Measurements from ENCODE around the gene ARHGAP18. TPM values are rescaled to one million over a fixed set of nuclear protein-coding genes. Genes with fewer than 3 reads are reported as not detected.
A peak's percentile ranks its signal among the peaks of the same experiment; 100 is the strongest.

The ARHGAP18 gene
- total RNA-seq, 2 experiments from 2014 or later = 7.5 to 8.1 TPM

DNA sequence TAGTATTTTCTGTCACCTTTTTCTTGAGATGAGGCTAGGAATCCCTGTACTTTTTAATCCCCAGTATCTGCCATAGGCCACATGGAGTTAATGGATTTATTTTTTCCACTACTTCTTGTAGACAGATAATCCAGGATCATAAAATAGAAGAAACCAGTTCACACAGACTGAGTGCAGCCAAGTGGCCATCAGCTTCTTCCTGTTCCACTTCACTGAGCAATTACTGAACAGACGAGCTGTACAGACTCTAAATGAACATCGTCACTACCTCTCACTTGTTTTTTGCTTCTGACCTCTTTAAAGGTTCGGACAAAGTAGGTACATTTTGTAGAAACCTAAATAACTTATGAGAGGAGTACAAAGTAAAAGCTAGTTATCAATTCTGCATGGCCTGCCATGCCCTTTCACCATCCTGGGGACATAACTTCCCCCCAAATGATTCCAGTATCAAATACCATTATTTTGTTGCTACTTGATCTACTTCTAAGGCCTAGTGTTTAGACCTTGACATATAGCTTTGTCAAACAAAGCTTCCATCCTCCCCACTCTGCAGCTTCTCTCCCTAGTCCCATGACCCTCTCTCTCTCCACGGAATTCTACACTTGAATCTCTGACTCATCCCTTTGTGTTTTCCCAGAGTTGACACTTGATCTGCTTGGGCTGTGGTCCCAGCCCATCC is 34.4 kb upstream of the ARHGAP18 start:
- ChIA-PET CTCF (interaction anchor here (1.3 to 1.8 kb wide), 3 partner anchors 13 to 142 kb away, joined by 3 to 4 read pairs (median 3); no protein-coding TSS in a partner anchor), POLR2A (no interaction called here)
- Mint-ChIP-seq H3K27ac (no peak overlapping the region), H3K4me3 (no peak overlapping the region), H3K27me3 (no peaks in the 10 kb centered on the region), H3K36me3 (ENCODE audit: low read depth) (peaks cover 2% of the 10 kb centered on the region), H3K9me3 (peaks cover 6% of the 10 kb centered on the region), H3K4me1 (peaks cover 41% of the 10 kb centered on the region)
- DNase-seq = no peak

- Mint-ChIP-seq H3K4me1 (peaks cover 21% of the 10 kb centered on the region), H3K36me3 (ENCODE audit: low read depth) (no peaks in the 10 kb centered on the region), H3K27ac (no peak overlapping the region), H3K9me3 (no peaks in the 10 kb centered on the region), H3K27me3 (no peaks in the 10 kb centered on the region), H3K4me3 (no peak overlapping the region)
- DNase-seq = no peak
- CTCF ChIA-PET = interaction anchor here (1.2 kb wide), 1 partner anchor 9 kb away, joined by 5 read pairs; no protein-coding TSS in a partner anchor
- POLR2A ChIA-PET = no interaction called here
Observed at GRCh38 chr6:129740013-129740412, 30.0 kb upstream of the ARHGAP18 start.

GRCh38 chr6:129736105-129736504 is 26.1 kb upstream of the ARHGAP18 start:
- H3K4me1 Mint-ChIP-seq = peaks cover 7% of the 10 kb centered on the region
- CTCF ChIA-PET = no interaction called here
- no peaks in the 10 kb centered on the region for H3K9me3 Mint-ChIP-seq
- H3K36me3 Mint-ChIP-seq (ENCODE audit: low read depth) = no peaks in the 10 kb centered on the region
- DNase-seq = no peak
- POLR2A ChIA-PET = no interaction called here
- H3K27me3 Mint-ChIP-seq = no peaks in the 10 kb centered on the region
- H3K4me3 Mint-ChIP-seq = no peak overlapping the region
- no peak overlapping the region for H3K27ac Mint-ChIP-seq

GRCh38 chr6:129733290-129733689 is 23.3 kb upstream of the ARHGAP18 start:
- no peak for DNase-seq
- H3K4me3 Mint-ChIP-seq = no peak overlapping the region
- POLR2A ChIA-PET = no interaction called here
- no peaks in the 10 kb centered on the region for H3K9me3 Mint-ChIP-seq
- H3K27ac Mint-ChIP-seq = no peak overlapping the region
- CTCF ChIA-PET = interaction anchor here (1.1 kb wide), 1 partner anchor 9 kb away, joined by 3 read pairs; no protein-coding TSS in a partner anchor
- H3K27me3 Mint-ChIP-seq = no peaks in the 10 kb centered on the region
- H3K4me1 Mint-ChIP-seq = peaks cover 15% of the 10 kb centered on the region
- no peaks in the 10 kb centered on the region for H3K36me3 Mint-ChIP-seq (ENCODE audit: low read depth)

DNA sequence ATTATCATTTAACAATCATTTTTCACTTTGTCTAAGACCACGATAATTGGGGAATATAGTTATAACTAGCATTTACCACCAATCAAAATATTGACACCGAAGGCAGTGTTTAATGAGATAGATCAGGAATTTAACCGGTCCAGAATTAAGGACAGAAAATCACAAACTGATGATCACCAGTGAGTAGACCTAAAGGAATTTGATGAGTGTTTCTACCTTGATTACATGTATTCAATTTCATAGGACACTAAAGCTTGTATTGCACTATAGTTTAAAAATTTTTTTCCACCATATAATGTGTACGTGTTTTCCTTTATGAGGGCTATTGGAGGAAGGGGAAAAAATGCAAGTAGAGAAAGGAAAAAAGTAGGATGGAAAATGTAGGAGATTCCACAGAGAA is 22.6 kb upstream of the ARHGAP18 start:
- H3K4me3 Mint-ChIP-seq = no peak overlapping the region
- no peak overlapping the region for H3K27ac Mint-ChIP-seq
- H3K36me3 Mint-ChIP-seq (ENCODE audit: low read depth) = no peaks in the 10 kb centered on the region
- CTCF ChIA-PET = interaction anchor here (1.1 kb wide), 1 partner anchor 10 kb away, joined by 3 read pairs; no protein-coding TSS in a partner anchor
- no peaks in the 10 kb centered on the region for H3K27me3 Mint-ChIP-seq
- POLR2A ChIA-PET = no interaction called here
- H3K4me1 Mint-ChIP-seq = peaks cover 15% of the 10 kb centered on the region
- no peaks in the 10 kb centered on the region for H3K9me3 Mint-ChIP-seq
- DNase-seq = no peak

DNA sequence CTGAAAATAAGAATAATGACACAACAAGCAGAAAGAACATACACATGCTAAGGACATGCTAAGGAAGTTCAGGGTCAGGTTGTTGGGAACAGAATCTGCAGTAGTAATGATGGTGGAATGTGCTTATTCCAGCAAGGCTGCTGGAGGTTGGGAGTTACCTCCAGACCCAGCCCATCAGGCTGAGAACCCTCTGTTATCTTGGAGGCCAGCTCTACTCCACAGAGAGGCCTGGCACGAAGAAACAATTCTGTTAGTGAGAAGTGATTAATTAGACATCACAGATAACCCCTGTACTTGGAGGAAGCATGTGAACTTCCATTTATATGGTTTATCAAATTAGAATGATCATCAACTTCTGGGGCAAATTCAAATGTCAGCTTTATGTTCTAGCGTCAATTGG is 22.1 kb upstream of the ARHGAP18 start:
- H3K27ac Mint-ChIP-seq = no peak overlapping the region
- peaks cover 15% of the 10 kb centered on the region for H3K4me1 Mint-ChIP-seq
- ChIA-PET POLR2A (no interaction called here), CTCF (interaction anchor here (1.1 to 1.5 kb wide), 2 partner anchors 10 to 13 kb away, joined by 3 read pairs; no protein-coding TSS in a partner anchor)
- H3K9me3 Mint-ChIP-seq = no peaks in the 10 kb centered on the region
- no peaks in the 10 kb centered on the region for H3K36me3 Mint-ChIP-seq (ENCODE audit: low read depth)
- no peak overlapping the region for H3K4me3 Mint-ChIP-seq
- no peak for DNase-seq
- no peaks in the 10 kb centered on the region for H3K27me3 Mint-ChIP-seq

- no peak for DNase-seq
- no peaks in the 10 kb centered on the region for H3K27me3 Mint-ChIP-seq
- no peaks in the 10 kb centered on the region for H3K36me3 Mint-ChIP-seq (ENCODE audit: low read depth)
- CTCF ChIA-PET = interaction anchor here (0.6 to 2.7 kb wide), 7 partner anchors 8 to 134 kb away, joined by 3 to 20 read pairs (median 4); no protein-coding TSS in a partner anchor
- no peak overlapping the region for H3K4me3 Mint-ChIP-seq
- no peaks in the 10 kb centered on the region for H3K9me3 Mint-ChIP-seq
- H3K4me1 Mint-ChIP-seq = peaks cover 15% of the 10 kb centered on the region
- POLR2A ChIA-PET = no interaction called here
- H3K27ac Mint-ChIP-seq = no peak overlapping the region
Observed at GRCh38 chr6:129731428-129731827, 21.5 kb upstream of the ARHGAP18 start.

- peak overlapping the region; percentile 55 for H3K27ac Mint-ChIP-seq
- peak; percentile 53 for DNase-seq
- no peaks in the 10 kb centered on the region for H3K36me3 Mint-ChIP-seq (ENCODE audit: low read depth)
Observed at GRCh38 chr6:129730477-129731165, 20.6 kb upstream of the ARHGAP18 start.

DNA sequence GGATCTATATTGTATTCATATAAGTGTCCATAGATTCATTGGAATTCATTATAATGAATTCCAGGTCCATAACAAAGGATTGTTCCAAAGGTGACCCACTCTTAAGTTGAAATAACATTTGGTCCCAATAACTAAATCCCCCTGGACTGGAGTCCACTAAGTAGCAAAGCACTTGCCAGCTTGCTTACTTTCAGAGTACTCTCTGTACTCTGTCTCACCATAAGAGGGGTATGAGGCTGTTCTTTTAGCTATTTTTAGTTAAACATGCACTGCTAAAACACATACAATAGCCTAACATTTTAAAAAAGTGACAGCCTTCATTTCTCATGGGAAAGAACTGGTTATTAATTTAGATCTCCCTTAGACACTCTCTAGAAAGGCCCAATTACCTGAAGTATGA is 16.7 kb upstream of the ARHGAP18 start:
- H3K36me3 Mint-ChIP-seq (ENCODE audit: low read depth) = no peaks in the 10 kb centered on the region
- POLR2A ChIA-PET = no interaction called here
- DNase-seq = no peak
- H3K4me1 Mint-ChIP-seq = peaks cover 10% of the 10 kb centered on the region
- CTCF ChIA-PET = interaction anchor here (0.6 to 1.7 kb wide), 2 partner anchors 43 to 94 kb away, joined by 3 to 6 read pairs; no protein-coding TSS in a partner anchor
- H3K9me3 Mint-ChIP-seq = no peaks in the 10 kb centered on the region
- no peak overlapping the region for H3K27ac Mint-ChIP-seq
- H3K27me3 Mint-ChIP-seq = no peaks in the 10 kb centered on the region
- no peak overlapping the region for H3K4me3 Mint-ChIP-seq

More at GRCh38 chr6:129730477-129731165, 20.6 kb upstream of the ARHGAP18 start:
- H3K4me3 Mint-ChIP-seq = no peak overlapping the region
- peaks cover 15% of the 10 kb centered on the region for H3K4me1 Mint-ChIP-seq
- ChIA-PET CTCF (interaction anchor here (0.6 to 2.7 kb wide), 17 partner anchors 9 to 291 kb away, joined by 3 to 20 read pairs (median 4); no protein-coding TSS in a partner anchor), POLR2A (no interaction called here)
- H3K9me3 Mint-ChIP-seq = no peaks in the 10 kb centered on the region
- H3K27me3 Mint-ChIP-seq = no peaks in the 10 kb centered on the region

DNA sequence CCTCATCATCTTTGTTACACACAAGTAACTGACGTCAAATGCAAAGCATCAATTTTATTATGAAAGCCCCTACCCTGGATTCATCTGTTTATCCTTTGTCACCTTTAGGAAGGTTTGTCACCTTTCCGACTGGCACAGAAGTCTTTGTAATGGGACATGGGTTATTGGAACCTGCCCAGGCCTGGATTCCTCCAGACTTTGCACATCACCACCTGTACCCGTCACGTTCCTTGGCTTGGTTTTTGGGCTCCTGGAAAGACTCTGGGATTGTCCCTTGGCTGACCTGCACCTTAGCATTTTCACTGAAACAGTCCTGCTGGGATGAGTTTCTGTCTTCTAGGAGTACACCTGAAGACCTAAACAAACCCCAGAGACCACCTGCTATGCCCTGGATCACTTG is 15.4 kb upstream of the ARHGAP18 start:
- Mint-ChIP-seq H3K36me3 (ENCODE audit: low read depth) (no peaks in the 10 kb centered on the region), H3K27ac (no peak overlapping the region), H3K27me3 (no peaks in the 10 kb centered on the region), H3K4me1 (peaks cover under 1% of the 10 kb centered on the region), H3K4me3 (no peak overlapping the region), H3K9me3 (no peaks in the 10 kb centered on the region)
- DNase-seq = no peak
- ChIA-PET CTCF (interaction anchor here (1.0 kb wide), 1 partner anchor 23 kb away, joined by 3 read pairs; no protein-coding TSS in a partner anchor), POLR2A (no interaction called here)

DNA sequence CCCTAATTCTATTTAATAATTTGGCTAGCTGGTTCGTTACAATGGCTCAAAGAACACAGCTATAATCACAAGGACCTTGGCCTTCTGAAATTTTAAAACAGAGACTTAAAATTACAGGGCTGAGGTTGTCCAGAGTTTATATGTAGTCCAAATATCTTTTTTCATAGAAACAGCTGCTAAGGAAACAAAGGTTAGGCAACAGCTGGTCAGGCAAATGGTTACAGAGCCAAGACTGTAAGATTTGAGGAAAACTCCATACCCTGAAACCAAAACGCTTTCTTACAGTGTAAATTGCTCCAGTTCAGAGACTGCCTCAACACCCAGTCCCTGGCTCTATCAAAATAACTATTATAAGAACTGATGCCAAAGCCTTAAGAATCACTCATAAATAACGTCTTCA is 9.7 kb upstream of the ARHGAP18 start:
- ChIA-PET POLR2A (no interaction called here), CTCF (interaction anchor here (0.6 to 1.2 kb wide), 3 partner anchors 10 to 72 kb away, joined by 3 read pairs; partner anchors contain the start of gene ARHGAP18)
- H3K27me3 Mint-ChIP-seq = no peaks in the 10 kb centered on the region
- H3K9me3 Mint-ChIP-seq = no peaks in the 10 kb centered on the region
- H3K4me3 Mint-ChIP-seq = no peak overlapping the region
- DNase-seq = no peak
- H3K4me1 Mint-ChIP-seq = peaks cover 2% of the 10 kb centered on the region
- H3K27ac Mint-ChIP-seq = no peak overlapping the region
- H3K36me3 Mint-ChIP-seq (ENCODE audit: low read depth) = no peaks in the 10 kb centered on the region

GRCh38 chr6:129717277-129717676 is 7.3 kb upstream of the ARHGAP18 start:
- DNase-seq = no peak
- peaks cover 1% of the 10 kb centered on the region for H3K27me3 Mint-ChIP-seq
- ChIA-PET CTCF (interaction anchor here (0.7 kb wide), 1 partner anchor 26 kb away, joined by 4 read pairs; no protein-coding TSS in a partner anchor), POLR2A (no interaction called here)
- H3K36me3 Mint-ChIP-seq (ENCODE audit: low read depth) = peaks cover 2% of the 10 kb centered on the region
- no peak overlapping the region for H3K4me3 Mint-ChIP-seq
- no peak overlapping the region for H3K27ac Mint-ChIP-seq
- no peaks in the 10 kb centered on the region for H3K9me3 Mint-ChIP-seq
- H3K4me1 Mint-ChIP-seq = peaks cover 7% of the 10 kb centered on the region

- Mint-ChIP-seq H3K4me3 (no peak overlapping the region), H3K27me3 (peaks cover 5% of the 10 kb centered on the region), H3K4me1 (peaks cover 30% of the 10 kb centered on the region), H3K36me3 (ENCODE audit: low read depth) (peaks cover 2% of the 10 kb centered on the region), H3K27ac (no peak overlapping the region), H3K9me3 (no peaks in the 10 kb centered on the region)
- CTCF ChIA-PET = interaction anchor here (0.6 to 1.5 kb wide), 4 partner anchors 8 to 32 kb away, joined by 3 to 4 read pairs (median 4); no protein-coding TSS in a partner anchor
- DNase-seq = no peak
- POLR2A ChIA-PET = interaction anchor here (0.6 kb wide), 1 partner anchor 71 kb away, joined by 3 read pairs; no protein-coding TSS in a partner anchor
Observed at GRCh38 chr6:129713806-129714333, 3.9 kb upstream of the ARHGAP18 start.

All from activated CD4-positive, alpha-beta T cell treated with anti-CD3 and anti-CD28 coated beads, Interleukin-2, amount 10 ng/mL, durations not matched to agents 7 days and 5 days (primary cell).